T-helper 1 cell treated with Interleukin-12 subunit alpha and Interleukin-12 subunit beta and Interleukin-4 antibody, amounts not matched to agents 30 μg/mL and 1 μg/mL, for 36 hours (primary cell): ENCODE measurements around the gene REG1B.

Experiments
- H3K27ac Mint-ChIP-seq: one replicate; pipeline ENCODE4 v1.8.0; 2021; ENCODE audit warnings: mild to moderate bottlenecking, mixed read lengths
- H3K27me3 Mint-ChIP-seq: one replicate; pipeline ENCODE4 v1.8.0; 2021; ENCODE audit warnings: low read depth, mixed read lengths
- H3K36me3 Mint-ChIP-seq: one replicate; pipeline ENCODE4 v1.8.0; 2021; ENCODE audit warnings: low read depth, mixed read lengths
- H3K4me1 Mint-ChIP-seq: one replicate; pipeline ENCODE4 v1.8.0; 2021; ENCODE audit warnings: low read depth, mixed read lengths
- H3K4me3 Mint-ChIP-seq: one replicate; pipeline ENCODE4 v1.8.0; 2021; ENCODE audit warnings: mild to moderate bottlenecking, moderate library complexity, mixed read lengths
- H3K9me3 Mint-ChIP-seq: one replicate; pipeline ENCODE4 v1.8.0; 2021; ENCODE audit warnings: mixed read lengths

The REG1B gene, protein sequence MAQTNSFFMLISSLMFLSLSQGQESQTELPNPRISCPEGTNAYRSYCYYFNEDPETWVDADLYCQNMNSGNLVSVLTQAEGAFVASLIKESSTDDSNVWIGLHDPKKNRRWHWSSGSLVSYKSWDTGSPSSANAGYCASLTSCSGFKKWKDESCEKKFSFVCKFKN

DNA sequence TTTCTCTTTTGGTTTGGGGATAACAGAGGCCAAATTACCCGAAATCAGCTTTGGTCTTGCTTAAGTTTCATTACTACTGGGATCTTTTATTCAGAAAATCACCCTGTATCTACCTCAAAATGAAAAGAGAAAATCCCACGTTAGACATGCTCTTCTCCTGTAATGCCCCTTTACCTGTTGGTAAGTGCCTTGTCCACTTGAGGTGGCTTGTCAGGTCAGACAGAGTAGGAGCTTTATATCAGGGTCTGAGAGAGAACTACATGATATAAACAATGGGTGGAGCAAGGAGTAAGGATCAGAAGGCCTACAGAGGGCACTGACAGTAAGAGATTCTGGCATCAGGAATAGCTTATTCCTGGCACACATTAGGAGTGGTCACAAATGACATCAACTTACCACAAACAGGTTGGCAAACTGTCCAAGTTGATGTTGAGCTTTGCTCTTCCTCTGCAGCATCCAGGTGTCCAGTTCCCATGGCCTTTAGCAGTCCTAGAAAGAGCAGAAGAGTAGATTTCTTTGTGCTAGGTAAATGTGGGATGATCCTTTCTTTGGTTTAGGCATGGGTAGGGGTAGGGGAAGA, at the start of gene REG1B:
TSS of gene REG1B (minus strand) at position 209 of the 580 bp plus-strand sequence. CDS start 381 bp downstream, outside the sequence.
- no peaks in the 10 kb centered on the region for H3K36me3 Mint-ChIP-seq
- peaks cover 7% of the 10 kb centered on the region for H3K9me3 Mint-ChIP-seq
- no peak within 1 kb of the TSS for H3K4me3 Mint-ChIP-seq
- no peaks in the 10 kb centered on the region for H3K27me3 Mint-ChIP-seq
- H3K27ac Mint-ChIP-seq: no peak within 1 kb of the TSS
- no peaks in the 10 kb centered on the region for H3K4me1 Mint-ChIP-seq

DNA sequence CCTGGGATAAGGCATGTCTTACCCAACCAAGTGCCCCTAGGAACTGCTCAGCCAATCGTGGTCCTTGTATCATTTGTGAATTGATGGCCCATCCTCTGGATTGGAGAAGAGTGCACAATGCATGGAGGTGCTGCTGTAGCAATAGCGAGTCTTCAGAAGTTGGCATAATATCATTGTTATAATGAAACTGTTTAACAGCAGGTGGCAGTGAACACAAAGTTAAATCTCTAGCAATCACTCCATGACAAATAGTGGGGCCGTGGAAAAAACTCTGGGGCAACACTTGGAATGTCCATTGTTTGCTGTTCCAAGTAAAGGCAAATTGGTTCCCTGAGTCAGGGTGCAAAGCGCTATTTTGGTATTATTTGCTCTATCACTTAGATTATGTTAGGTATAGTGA, 43.9 kb upstream of the REG1B start:
- Mint-ChIP-seq H3K4me1 (no peaks in the 10 kb centered on the region), H3K9me3 (peaks cover 13% of the 10 kb centered on the region), H3K27ac (no peak overlapping the region), H3K4me3 (no peak overlapping the region), H3K27me3 (no peaks in the 10 kb centered on the region), H3K36me3 (no peaks in the 10 kb centered on the region)

DNA sequence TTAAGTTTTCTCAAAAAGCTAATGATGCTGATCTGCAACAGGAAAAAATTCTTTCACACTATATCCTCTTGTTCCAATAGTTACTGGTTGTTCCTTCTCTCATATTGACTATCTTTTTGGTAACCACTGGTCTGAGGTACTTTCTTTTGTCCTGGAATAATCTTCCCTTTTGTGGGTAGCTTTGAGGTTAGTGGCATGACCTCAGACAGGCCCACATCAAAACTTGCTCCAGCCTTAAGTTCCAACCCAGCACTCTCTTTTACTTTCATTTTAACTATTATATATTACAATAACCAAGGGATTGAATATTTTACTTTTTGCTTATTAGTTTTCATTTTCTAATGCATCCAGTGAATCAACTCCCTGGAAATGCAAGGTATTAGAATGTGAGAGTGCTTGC, 42.0 kb upstream of the REG1B start:
- no peak overlapping the region for H3K4me3 Mint-ChIP-seq
- H3K36me3 Mint-ChIP-seq: no peaks in the 10 kb centered on the region
- no peak overlapping the region for H3K27ac Mint-ChIP-seq
- no peaks in the 10 kb centered on the region for H3K27me3 Mint-ChIP-seq
- H3K9me3 Mint-ChIP-seq: peaks cover 6% of the 10 kb centered on the region
- no peaks in the 10 kb centered on the region for H3K4me1 Mint-ChIP-seq

DNA sequence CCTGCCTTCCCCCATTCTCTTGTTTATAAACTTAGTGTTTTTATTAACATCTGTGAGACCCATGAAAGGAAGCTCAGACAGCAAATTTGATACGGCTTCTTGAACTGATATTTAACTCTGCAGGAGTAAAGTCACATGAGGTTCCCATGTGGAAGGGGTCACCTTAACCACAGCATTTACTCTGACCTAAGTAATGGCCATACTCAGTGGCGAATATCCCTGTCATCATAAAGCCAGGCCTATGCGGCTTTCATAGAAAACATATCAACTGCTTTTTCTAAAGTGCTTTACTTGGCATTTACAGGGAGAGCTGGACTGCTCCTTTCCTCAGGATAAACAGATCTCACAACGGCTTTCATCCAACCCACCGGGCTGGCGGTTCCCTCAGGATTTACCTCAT, 41.5 kb upstream of the REG1B start:
- Mint-ChIP-seq H3K9me3 (peaks cover 6% of the 10 kb centered on the region), H3K4me3 (no peak overlapping the region), H3K36me3 (no peaks in the 10 kb centered on the region), H3K4me1 (no peaks in the 10 kb centered on the region), H3K27ac (no peak overlapping the region), H3K27me3 (no peaks in the 10 kb centered on the region)

DNA sequence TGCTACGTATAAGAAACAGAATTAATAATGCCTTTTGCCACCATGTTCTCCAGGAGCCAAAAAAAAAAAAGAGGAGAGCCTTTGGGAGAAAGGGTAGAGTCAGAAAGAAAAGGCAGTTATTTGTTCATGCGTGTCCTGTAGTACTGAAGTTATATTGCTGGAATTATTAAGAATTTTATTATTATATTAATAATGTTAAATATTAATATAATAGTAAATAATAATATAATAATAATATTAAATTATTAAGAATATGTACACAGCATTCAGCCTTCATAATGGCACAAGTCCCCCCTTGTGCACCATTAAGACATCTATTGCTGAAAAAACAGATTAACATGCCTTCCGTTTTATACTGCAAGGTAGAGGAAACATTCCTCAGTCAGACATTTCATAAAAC, 40.6 kb upstream of the REG1B start:
- Mint-ChIP-seq H3K4me3 (no peak overlapping the region), H3K9me3 (peaks cover 6% of the 10 kb centered on the region), H3K27me3 (no peaks in the 10 kb centered on the region), H3K27ac (no peak overlapping the region), H3K4me1 (no peaks in the 10 kb centered on the region), H3K36me3 (no peaks in the 10 kb centered on the region)

DNA sequence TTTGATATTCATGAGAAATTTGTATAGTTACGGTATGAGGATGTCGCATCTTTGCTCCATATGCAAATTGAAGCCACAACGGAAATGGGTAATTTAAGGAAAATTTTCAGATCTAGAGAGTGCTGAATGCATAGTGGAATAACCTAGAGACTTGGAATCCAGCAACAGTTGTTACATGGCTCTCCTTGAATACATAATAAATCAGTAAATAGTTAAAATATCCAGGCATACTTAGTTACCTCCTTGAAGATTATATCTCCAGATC, 37.9 kb upstream of the REG1B start:
- H3K4me1 Mint-ChIP-seq: no peaks in the 10 kb centered on the region
- no peak overlapping the region for H3K4me3 Mint-ChIP-seq
- H3K36me3 Mint-ChIP-seq: no peaks in the 10 kb centered on the region
- H3K27me3 Mint-ChIP-seq: no peaks in the 10 kb centered on the region
- no peak overlapping the region for H3K27ac Mint-ChIP-seq
- no peaks in the 10 kb centered on the region for H3K9me3 Mint-ChIP-seq

DNA sequence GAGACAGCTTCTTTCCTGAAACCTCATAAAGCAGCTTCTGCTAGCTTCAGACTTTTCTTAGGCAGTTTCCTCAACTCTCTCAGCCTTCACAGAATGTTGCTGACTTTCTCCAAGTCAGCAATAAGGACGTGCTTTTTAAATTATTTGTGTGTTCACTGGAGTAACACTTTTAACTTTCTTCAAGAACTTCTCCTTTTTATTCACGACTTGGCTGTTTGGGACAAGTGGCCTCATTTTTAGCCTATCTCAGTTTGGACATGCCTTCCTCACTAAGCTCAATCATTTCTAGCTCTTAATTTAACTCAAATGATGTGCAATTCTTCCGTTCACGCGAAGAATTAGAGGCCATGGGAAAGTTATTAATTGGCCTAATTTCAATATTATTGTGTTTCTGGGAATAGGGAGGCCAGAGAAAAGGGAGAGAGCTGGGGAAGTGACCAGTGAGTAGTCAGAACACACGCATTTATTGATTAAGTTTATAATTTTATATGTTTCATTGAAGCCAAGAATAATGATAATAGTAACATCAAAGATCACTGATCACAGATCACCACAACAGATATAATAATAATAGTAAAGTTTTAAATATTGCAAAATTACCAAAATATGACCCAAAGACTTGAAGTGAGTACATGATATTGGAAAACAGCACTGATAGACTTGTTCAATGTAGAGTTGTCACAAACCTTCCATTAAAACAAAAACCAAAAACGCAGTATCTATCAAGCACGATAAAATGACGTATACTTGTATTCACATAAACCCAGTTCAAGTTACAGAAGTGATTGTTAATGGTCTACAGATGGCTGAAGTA, 37.3 kb upstream of the REG1B start:
- Mint-ChIP-seq H3K27ac (no peak overlapping the region), H3K9me3 (no peaks in the 10 kb centered on the region), H3K36me3 (no peaks in the 10 kb centered on the region), H3K4me3 (no peak overlapping the region), H3K4me1 (no peaks in the 10 kb centered on the region), H3K27me3 (no peaks in the 10 kb centered on the region)

DNA sequence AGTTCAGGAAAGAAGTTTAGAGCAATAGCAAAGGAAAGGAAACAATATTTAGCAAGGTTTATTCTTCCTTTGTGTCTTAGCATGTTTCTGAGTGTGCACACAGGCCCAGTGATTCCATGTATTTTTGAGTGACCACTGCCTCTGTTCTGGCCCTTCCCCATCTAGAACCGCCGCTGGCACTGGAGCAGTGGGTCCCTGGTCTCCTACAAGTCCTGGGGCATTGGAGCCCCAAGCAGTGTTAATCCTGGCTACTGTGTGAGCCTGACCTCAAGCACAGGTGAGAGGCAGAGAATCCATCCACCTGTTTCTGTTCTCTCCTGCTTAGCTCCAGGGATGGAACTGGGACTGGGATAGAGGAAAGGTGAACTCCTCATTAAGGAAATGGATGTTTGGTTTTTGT, 34.9 kb upstream of the REG1B start:
- no peak overlapping the region for H3K27ac Mint-ChIP-seq
- no peaks in the 10 kb centered on the region for H3K36me3 Mint-ChIP-seq
- H3K4me3 Mint-ChIP-seq: no peak overlapping the region
- no peaks in the 10 kb centered on the region for H3K27me3 Mint-ChIP-seq
- H3K4me1 Mint-ChIP-seq: no peaks in the 10 kb centered on the region
- H3K9me3 Mint-ChIP-seq: no peaks in the 10 kb centered on the region

DNA sequence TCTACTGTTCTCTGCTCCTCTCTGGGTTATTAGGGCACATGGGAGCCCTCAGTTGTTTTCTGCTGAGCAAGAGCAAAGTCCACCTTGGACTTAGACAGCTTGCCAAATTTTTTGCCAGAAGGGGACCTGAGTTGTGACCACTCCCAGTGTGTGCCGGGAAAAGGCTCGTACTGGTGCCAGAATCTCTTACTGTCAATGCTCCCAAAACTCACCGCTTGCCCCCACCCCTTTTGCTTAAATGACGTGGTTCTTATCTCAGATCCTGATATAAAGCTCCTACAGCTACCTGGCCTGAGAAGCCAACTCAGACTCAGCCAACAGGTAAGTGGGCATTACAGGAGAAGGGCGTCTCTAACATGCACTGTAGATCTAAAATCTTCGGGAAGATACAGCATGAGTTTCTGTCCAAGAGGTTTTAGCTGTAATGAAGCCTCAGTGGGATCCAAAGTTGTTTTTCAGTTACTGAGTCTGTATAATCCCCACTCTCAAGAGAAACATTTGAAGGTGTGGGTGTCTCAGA, 32.5 kb upstream of the REG1B start, which contains the start of gene REG1A:
TSS of gene REG1A (plus strand) at position 295 of the 520 bp plus-strand sequence. CDS start 374 bp downstream, outside the sequence.
- no peak within 1 kb of the TSS for H3K4me3 Mint-ChIP-seq
- H3K9me3 Mint-ChIP-seq: no peaks in the 10 kb centered on the region
- no peaks in the 10 kb centered on the region for H3K36me3 Mint-ChIP-seq
- H3K4me1 Mint-ChIP-seq: no peaks in the 10 kb centered on the region
- H3K27ac Mint-ChIP-seq: no peak within 1 kb of the TSS
- H3K27me3 Mint-ChIP-seq: no peaks in the 10 kb centered on the region

DNA sequence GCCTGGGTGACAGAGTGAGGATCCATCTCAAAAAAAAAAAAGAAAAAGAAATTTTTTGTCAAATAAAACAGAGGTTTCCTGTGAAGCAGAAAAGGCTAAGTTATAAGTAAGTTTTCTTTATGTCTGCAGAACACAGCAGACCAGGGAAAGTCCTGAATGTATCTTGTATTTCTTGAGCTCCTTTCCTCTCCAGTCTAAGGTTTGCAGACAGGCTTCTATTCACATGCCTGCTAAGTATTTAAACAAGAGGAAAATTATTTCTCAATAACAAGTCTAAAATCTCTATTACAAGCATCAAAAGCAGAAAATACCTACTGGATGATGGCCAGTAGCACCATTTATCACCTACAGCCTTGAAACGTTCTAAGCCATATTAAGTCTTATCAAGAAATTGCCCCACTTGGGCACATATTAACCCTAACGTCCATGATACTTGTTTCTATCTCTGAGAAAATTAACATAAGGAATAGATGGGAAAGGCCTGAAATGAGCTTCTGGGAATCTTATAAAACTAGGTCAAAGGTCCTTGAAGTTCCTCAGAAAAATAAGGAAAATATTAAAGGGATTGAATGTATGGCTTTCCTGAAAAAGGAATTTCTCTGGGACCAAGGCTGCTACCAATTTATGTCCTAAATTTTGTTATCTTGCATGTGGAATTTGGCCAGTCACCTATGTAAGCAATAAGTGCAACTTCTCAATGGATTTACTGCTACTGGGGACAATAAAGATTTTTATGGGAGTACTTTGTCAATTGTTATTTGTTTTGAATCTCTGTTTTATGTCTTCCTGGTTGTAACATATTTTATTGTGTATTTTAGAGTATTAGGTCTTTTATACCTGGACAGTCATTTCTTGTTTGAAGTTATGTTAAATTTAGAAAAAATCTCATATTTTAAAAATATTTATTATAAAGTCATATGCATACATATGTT, 29.5 kb upstream of the REG1B start:
- Mint-ChIP-seq H3K27ac (no peak overlapping the region), H3K9me3 (peaks cover 10% of the 10 kb centered on the region), H3K4me1 (no peaks in the 10 kb centered on the region), H3K4me3 (no peak overlapping the region), H3K27me3 (no peaks in the 10 kb centered on the region), H3K36me3 (no peaks in the 10 kb centered on the region)

DNA sequence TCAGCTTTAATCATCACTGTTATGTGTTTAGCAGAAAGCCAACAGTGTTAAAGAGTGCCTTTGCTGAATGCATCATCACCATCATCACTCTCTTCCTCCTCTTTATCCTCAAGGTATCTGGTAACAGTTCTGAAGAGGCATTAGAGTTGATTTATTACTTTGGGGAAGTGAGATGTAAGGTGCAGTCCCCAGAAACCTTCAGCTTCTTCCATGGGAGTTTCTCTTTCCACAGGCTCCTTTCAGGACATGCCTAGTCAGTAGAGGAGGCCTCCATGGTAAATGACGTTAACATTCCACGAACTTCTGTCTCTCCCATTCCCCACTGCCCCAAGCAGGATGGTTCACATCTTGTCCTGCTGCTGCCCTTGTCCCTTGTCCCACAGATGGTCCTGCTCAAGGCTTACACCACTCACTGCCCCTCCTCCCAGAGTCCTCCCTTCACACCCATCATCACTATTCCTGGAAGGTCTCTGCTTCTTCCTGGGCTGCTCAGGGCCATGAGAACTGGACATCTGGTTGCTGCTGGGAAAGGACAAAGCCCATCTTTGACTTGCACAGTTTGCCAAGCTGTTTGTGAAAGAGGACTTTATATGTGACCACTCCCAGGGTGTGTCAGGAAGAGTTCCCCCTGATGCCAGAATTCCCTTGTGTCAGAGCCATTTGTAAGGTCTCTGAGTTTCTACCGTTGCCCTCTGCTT, 27.2 kb upstream of the REG1B start:
- Mint-ChIP-seq H3K27me3 (no peaks in the 10 kb centered on the region), H3K9me3 (peaks cover 19% of the 10 kb centered on the region), H3K27ac (no peak overlapping the region), H3K4me3 (no peak overlapping the region), H3K36me3 (no peaks in the 10 kb centered on the region), H3K4me1 (no peaks in the 10 kb centered on the region)

DNA sequence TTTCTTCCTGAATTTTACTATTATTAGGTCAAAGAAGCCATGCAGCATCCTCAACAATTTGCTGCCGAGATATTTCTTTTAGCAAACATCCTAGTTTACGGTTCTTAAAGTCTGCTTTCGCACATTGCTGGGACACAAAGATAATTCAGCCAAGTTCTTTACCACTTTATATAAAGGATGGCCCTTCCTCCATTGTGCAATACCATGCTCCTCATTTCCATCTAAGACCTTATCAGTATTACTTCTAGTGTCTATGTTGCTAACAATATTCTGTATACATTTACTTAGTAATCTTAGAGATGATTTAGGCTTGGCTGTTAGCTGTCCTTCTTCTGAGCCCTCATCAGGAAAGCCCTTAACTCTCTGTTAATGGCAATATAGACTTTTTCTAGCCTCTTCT, 24.5 kb upstream of the REG1B start:
- Mint-ChIP-seq H3K36me3 (no peaks in the 10 kb centered on the region), H3K9me3 (peaks cover 19% of the 10 kb centered on the region), H3K27me3 (no peaks in the 10 kb centered on the region), H3K27ac (no peak overlapping the region), H3K4me3 (no peak overlapping the region), H3K4me1 (no peaks in the 10 kb centered on the region)

DNA sequence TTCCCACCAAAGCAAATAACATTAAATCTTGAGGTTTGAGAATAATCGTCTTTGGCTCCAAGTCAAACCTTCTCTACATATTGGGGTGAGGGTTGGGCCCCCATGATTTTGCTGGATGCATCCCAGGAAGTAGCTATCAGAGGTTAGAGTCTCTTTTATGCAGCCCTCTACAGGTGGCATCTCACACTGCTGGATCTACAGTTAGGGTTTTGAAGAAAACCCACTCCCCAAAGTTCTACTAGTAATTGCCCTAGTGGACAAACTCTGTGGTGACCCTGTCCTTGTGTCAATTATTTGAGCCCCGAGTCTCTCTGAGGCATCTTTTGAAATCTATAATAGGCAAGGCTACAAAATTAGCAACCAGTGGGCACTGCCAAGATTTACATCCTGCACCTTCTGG, 17.5 kb upstream of the REG1B start:
- H3K27ac Mint-ChIP-seq: no peak overlapping the region
- H3K4me1 Mint-ChIP-seq: no peaks in the 10 kb centered on the region
- H3K27me3 Mint-ChIP-seq: no peaks in the 10 kb centered on the region
- no peaks in the 10 kb centered on the region for H3K36me3 Mint-ChIP-seq
- H3K9me3 Mint-ChIP-seq: peaks cover 7% of the 10 kb centered on the region
- H3K4me3 Mint-ChIP-seq: no peak overlapping the region

DNA sequence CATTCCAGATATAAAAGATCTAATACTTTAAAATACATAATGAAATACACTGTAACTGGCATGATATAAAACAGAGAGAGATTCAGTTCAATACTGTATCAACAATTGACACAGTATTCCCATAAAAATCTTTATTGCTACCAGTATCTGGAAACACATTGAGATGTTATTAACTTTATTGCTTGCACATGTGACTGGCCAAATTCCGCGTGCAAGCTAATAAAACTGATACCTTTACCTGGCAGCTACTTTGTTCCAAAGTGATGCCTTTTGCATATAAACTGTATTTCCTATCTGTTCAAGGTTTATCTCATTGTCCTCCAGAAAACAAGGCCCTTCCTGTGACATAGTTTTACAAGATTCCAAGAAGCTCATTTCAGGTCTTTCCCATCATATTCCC, 15.4 kb upstream of the REG1B start:
- Mint-ChIP-seq H3K27ac (no peak overlapping the region), H3K9me3 (peaks cover 10% of the 10 kb centered on the region), H3K4me1 (no peaks in the 10 kb centered on the region), H3K36me3 (no peaks in the 10 kb centered on the region), H3K4me3 (no peak overlapping the region), H3K27me3 (no peaks in the 10 kb centered on the region)
